GM19328 (cell line): ENCODE results near the gene F2RL1.
"Not testable (repeated sequence)": the region's sequence is repeated elsewhere in the genome, so short reads cannot be mapped to it uniquely, and the experiment has no call there.

ENCODE experiments used
- ATAC-seq: cut with Tn5 transposase; IDR thresholded peaks from one replicate; pipeline ENCODE4 v1.9.1; 2021; ENCODE audit warnings: mild to moderate bottlenecking, moderate library complexity; ENCODE audit not compliant: unreplicated experiment

F2RL1 gene

DNA sequence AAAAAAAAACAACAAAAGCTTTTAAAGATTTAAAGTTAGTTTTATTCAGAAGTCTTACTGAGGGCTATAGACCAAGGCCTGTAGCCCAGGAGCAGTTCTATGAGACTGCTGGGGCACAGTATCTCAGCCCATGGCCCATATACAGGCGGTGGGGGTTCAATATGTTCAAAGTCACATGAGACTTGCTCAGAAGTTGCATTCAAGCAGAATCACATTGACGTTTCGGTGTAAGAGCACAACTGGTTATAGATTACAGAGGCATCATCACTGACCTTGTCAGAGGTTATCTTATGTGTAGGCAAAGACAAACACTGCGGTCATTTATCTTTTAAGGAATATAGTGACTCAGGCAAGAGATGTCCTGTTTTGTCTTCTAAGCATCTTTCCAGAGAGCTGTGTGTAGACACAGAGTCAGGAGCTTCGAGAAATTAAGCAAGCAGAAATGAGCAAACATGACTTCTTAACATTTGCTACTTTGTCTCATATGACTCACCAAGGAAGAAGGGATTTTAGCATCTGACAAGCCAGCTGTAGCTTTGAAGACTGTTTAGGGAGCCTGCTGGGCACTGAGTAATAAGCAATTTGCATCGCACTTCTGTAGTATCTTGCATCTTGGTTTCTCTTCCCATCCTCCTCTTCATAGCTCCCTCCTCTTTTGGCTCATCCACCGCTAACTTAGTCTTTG, 12.9 kb upstream of the F2RL1 start:
- ATAC-seq, result no peak

GRCh38 chr5:76807296-76807695, 11.5 kb upstream of the F2RL1 start:
- no peak for ATAC-seq

GRCh38 chr5:76808141-76808691, 10.6 kb upstream of the F2RL1 start:
- ATAC-seq, result no peak

GRCh38 chr5:76809141-76809540, 9.7 kb upstream of the F2RL1 start:
- no peak for ATAC-seq

- no peak for ATAC-seq
Observed at GRCh38 chr5:76810236-76810635, 8.6 kb upstream of the F2RL1 start.

- no peak for ATAC-seq
Observed at GRCh38 chr5:76811214-76811613, 7.6 kb upstream of the F2RL1 start.

GRCh38 chr5:76812209-76812608, 6.6 kb upstream of the F2RL1 start:
- ATAC-seq, result not testable (repeated sequence)

DNA sequence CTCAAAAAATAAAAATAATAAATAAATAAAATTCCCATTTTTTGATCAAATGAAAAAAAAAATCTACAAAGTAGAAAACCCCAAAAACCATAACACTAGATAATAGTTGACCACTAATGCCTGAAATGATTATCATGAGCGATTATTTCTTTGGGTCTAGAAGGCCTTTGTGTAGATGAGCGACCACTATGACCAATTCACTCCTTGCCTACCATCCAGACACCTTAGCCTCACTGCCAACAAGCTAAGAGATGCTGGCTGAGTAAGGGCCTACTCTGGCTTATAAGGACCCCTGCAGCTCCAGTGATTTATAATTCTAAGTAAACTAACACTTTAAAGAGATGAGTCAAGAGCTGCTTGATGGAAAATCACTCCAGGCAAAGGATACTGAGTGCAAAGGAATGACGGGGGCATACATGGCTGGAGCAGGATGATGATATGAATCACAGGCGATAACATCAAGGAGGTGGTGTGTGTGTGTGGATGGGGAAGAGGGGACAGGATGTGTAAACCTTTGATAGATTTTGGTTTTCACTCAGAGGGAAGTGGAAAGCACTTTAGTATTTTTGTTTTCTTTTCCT, 4.8 kb upstream of the F2RL1 start:
- ATAC-seq, result no peak

DNA sequence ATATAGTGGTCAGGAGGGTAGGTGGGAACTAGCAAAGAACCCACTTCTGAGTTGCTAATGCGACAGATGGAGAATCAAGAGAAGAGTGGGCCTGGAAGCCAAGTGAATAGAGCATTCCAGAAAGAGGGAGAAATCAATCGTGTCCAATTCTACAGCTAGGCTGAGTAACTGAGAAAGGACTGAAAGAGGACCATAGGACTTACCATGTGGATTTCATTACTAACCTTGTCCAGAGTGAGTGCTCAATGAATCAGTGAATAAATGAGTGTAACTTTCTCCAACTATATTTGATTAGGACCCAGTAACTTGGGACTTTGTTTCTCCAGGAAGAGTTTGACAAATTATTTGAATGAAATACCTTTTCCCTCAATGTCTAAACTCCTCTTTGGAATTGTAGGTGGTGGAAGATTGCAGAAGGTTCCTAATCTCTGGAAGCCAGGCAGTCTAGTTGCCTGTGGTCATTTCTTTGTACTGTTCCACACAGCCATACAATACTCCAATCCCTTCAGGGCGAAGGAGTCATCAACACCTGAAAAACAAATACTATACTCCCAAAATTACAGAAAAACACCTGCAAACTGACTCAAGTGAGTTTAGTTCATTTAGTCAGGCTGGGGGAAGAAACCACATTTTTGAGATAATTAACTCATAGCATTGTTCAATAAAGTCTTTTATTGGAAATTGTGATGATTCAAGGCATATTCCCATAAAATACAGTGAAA, 2.6 kb upstream of the F2RL1 start:
- no peak for ATAC-seq

GRCh38 chr5:76819851-76820525, 1.2 kb downstream of the F2RL1 start:
- ATAC-seq, result no peak

GRCh38 chr5:76820526-76820890, 1.7 kb downstream of the F2RL1 start:
- no peak for ATAC-seq

DNA sequence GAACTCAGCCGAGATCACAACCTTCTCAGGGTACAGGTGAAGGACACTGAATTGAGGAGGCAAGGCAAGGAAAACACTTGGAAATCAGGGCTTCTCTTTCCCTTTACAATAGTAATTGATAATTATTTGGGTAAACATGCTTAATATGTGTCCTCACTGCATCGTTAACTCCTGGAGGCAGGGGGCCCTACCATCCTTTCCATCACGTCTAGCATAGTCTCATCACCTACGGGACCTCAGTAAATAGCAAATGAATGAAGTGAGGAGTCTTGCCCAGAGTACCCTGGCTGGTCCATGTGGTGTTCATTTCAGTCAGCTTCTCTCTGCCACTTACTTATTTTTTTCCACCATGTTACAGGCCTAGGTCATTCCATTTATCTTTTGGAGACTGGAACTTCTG, 2.3 kb downstream of the F2RL1 start:
- no peak for ATAC-seq

GRCh38 chr5:76822105-76822731, 3.4 kb downstream of the F2RL1 start:
- ATAC-seq, result not testable (repeated sequence)

GRCh38 chr5:76826416-76826815, 7.6 kb downstream of the F2RL1 start:
- not testable (repeated sequence) for ATAC-seq

DNA sequence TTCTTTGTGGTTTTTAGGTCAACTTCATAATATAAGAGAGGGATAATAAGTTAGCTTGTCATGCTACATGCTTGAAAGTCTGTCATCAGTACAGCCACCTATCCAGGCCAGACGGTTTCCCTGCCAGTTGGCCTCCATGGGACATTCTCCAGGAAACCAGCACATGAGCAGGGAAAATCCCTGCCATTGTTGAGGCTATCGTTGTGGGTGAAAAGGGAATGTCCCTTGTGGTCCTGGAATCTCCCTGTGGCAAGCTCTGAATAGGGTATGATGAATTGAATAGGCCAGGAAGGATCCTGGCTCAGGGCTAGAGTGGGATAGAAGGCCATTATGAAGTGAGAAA, 12.3 kb downstream of the F2RL1 start:
- ATAC-seq, result no peak

DNA sequence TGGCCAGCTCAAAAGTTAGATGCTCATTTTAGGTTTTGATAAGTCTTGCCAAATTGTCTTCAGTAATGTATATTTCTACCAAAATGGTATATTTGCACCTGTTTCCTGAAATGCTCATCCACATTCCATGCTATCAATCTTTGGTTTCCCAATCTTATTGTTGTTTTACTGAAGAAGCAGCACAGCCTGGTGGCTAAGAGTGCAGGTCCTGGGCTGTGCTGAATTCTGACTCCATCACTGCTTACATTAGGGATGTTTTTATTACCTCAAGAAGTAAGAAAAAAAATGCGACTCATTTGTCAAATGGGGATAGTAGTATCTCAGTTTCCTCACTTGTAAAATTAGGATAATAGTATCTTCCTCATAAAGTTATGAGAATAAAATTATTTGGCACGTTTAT, 17.4 kb downstream of the F2RL1 start:
- ATAC-seq, result no peak

- no peak for ATAC-seq
Observed at GRCh38 chr5:76836585-76836984, 17.8 kb downstream of the F2RL1 start.

DNA sequence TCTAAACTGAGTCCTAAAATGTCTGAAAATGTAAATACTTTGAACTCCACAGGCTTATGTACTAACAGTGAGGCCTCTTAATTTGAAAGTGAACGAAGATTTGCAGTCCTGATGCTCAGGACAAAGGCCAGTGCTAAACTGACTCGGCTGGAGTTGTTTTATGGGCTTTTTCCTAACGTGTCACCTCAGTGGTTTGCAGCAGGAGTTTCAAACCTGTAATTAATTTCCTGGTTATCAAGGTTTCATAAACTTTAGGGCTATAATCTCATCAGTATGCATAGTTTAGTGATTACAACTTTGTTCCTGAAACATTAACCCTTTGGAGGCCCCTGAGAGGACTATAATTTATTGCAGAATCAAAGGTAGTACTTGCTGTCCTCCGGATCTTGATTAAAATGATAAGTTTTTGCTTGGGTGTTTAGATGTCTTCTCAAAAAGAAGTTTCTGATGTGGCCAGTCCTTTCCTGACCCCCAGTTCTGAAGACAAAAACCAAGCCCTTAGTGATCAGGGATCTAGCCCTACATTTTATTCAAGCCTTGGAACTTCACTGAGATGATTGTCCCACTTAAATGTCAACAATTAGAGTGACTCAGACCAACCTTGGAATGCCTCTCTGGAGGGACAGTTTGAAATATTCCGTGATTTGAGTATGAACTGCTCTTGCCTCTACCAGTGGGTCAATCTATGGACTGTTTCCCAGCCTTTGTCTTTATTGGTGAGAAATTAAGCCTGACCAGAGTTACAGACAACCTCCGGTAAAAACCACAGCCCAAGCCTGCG, 19.8 kb downstream of the F2RL1 start:
- no peak for ATAC-seq

GRCh38 chr5:76841361-76841760, 22.5 kb downstream of the F2RL1 start:
- no peak for ATAC-seq

GRCh38 chr5:76845890-76846289, 27.1 kb downstream of the F2RL1 start:
- ATAC-seq, result no peak
